Amygdala (tissue), 56 donors: ENCODE measurements around the gene HS6ST1.

Experiments
- DNase-seq, 56 donors: peaks; one replicate each; lab custom pipeline; 2025; lab: John Stamatoyannopoulos, UW

The HS6ST1 gene

GRCh38 chr2:128350736-128351135, 32.1 kb upstream of the HS6ST1 start:
- no peak for DNase-seq

DNA sequence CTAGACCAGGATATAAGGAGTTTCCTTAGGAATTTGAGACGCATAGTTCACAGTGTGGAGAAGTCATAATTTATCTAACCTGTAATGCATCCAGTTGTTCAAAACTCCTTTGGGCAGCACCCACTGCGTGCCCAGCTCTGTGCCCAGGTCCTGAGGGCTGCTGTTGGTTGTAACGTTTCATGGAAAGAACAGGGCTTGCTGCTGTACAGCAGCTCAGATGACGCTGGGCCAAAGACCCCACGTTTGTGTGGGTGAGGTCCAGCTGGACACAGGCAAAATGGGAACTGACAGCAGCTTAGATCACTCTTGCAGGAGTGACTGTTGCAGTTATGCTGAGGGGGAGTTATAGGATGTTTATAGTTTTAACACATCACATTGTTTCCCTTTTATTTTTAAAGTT, 30.0 kb upstream of the HS6ST1 start:
- DNase-seq: no peak

GRCh38 chr2:128347701-128348539, 29.3 kb upstream of the HS6ST1 start:
- DNase-seq: peak in 47 of 56 donors; percentile 14 to 80 (median 53)

- DNase-seq: no peak
These were observed 28.5 kb upstream of the HS6ST1 start for GRCh38 chr2:128347171-128347558.

DNA sequence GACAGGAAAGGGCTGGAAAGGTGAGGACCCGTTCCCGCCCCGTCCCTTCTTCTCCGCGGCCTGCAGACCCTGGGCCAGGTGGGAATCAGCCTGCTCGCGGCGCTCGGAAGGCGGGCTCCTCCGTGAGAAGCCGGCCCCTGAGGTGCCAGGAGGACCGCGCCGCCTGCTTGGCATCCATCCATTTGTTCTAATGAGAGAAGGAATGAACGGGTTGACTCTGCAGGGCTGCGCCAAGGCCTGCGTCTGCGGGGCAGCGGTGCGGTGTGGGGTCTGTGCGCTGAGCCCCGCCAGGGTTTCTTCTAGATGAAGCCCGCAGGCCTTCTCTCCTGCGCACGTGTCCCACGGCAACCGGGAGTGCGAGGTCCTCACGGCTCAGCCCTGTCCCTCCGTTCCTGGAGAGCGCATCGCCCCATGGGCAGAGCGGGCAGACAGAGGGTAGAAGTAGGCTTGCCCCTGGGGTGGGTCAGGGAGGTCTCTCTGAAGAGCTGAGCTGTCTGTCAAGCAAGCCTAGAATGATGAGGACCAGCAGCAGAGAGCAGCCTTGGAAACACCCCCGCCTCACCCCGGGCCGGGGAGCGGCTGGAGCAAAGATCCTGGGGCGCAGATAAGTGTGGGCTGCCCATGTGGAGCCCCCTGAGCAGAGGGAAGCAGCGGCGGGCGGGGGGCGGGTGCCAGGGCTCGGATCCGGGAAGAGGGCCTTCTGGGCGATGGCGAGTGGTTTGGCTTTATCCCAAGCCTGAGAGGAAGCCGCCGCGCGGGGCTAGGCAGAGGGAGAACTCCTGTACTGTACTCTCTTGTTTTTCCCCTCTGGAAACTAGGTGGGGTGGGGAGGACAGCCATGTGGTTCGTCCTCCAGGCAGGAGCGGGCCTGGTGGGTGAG, 27.9 kb upstream of the HS6ST1 start:
- no peak for DNase-seq

GRCh38 chr2:128345436-128346165, 26.9 kb upstream of the HS6ST1 start:
- DNase-seq: no peak

- DNase-seq: no peak
These were observed 25.4 kb upstream of the HS6ST1 start for GRCh38 chr2:128344101-128344500.

GRCh38 chr2:128343459-128343858, 24.8 kb upstream of the HS6ST1 start:
- DNase-seq: no peak

- no peak for DNase-seq
These were observed 23.9 kb upstream of the HS6ST1 start for GRCh38 chr2:128342550-128342949.

DNA sequence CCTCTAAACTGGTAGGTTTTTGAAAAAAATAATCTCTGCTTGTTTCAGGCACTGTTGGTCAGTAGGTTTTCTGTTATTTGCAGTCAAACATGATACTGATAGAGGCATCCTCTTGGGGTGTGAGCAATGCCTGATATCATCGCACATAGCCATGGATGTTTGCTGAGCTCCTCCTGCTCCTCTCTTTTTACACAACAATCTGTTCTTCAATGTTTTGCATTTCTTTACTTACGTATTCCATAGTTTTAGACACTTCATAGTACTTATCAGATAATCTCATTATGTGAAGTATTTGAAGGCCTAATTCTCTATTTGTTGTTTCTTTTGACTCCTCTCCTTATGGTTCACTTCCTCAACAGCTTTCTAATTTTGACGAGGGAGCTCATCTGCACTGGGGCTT, 23.0 kb upstream of the HS6ST1 start:
- DNase-seq: no peak

GRCh38 chr2:128332091-128332634, 13.5 kb upstream of the HS6ST1 start:
- no peak for DNase-seq

DNA sequence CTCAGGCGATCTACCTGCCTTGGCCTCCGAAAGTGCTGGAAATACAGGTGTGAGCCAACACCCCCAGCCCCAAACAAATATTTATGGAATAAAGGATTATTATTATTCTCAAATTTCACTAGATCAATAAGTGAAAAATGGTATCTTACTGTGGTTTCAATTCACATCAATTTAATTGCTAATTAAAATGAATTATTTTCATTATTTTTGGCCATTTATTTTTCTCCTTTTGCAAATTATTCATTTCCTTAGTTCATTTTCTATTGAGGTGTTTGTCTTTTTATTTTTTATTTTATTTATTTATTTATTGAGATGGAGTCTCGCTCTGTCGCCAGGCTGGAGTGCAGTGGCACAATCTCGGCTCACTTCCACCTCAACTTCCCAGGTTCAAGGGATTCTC, 11.9 kb upstream of the HS6ST1 start:
- DNase-seq: no peak

DNA sequence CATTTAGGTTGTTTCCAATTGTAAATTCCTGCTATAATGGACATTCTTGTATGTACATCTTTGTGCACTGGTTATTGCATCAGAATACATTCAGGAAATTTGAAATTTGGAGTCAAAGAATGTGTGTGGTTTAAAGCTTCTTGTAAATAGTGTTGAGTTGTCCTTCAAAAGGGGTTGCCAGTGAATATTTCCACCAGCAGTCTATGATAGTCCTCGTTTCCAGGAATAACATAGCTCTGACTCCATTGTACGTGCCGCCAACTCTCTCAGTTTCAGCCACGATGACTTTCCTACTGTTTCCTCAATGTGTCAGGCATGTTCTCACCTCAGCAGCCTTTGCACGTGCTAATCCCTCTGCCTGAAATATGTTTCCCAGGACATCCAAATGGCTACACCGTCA, 10.9 kb upstream of the HS6ST1 start:
- DNase-seq: no peak

GRCh38 chr2:128327180-128327964, 8.7 kb upstream of the HS6ST1 start:
- DNase-seq: no peak

GRCh38 chr2:128326346-128326745, 7.7 kb upstream of the HS6ST1 start:
- no peak for DNase-seq

- DNase-seq: no peak
These were observed 7.0 kb upstream of the HS6ST1 start for GRCh38 chr2:128325611-128326181.

- no peak for DNase-seq
These were observed 6.3 kb upstream of the HS6ST1 start for GRCh38 chr2:128324897-128325410.

DNA sequence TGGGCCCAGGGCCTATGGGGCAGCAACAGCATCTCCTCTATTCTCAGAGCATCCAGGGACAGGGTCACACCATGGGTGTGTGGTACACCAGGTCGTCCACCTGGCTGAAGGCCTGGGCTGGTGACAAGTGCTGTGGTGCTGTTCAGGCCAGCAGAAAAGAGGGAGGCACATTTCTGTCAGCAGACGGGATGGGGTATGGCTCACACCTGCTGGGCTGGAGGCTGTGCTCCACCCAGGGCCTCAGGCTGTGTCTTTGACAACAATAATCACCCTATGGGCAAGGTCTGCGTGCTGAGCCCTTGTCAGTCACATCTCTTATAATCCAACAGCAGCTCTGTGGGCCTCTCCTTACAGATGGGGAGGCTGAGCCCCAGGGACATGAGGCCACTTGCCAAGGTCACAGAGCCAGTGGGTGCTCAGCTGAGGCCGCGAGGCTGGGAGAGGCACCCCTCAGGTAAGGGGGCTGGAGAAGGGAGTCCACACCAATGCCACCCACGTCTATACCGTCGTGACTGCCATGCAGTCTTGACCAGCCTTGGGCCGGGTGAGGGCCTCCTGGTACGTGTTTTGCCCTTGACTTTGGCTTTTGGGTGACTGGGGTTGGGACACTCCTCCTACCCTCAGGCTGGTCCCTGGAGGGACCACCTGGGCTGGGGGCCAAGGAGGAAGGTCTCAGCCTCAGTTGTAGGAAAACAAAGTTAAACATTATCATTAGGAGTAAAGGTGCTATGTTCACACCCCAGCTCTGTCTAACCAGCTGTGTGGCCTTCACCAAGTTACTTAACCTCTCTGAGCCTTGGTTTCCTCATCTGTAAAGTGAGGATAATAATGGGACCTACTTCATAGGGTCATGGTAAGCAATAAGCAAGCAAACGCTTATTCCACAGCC, 5.6 kb upstream of the HS6ST1 start:
- DNase-seq: no peak
